ENCODE measurements around the gene RBM46.

The RBM46 gene, protein sequence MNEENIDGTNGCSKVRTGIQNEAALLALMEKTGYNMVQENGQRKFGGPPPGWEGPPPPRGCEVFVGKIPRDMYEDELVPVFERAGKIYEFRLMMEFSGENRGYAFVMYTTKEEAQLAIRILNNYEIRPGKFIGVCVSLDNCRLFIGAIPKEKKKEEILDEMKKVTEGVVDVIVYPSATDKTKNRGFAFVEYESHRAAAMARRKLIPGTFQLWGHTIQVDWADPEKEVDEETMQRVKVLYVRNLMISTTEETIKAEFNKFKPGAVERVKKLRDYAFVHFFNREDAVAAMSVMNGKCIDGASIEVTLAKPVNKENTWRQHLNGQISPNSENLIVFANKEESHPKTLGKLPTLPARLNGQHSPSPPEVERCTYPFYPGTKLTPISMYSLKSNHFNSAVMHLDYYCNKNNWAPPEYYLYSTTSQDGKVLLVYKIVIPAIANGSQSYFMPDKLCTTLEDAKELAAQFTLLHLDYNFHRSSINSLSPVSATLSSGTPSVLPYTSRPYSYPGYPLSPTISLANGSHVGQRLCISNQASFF

DNA sequence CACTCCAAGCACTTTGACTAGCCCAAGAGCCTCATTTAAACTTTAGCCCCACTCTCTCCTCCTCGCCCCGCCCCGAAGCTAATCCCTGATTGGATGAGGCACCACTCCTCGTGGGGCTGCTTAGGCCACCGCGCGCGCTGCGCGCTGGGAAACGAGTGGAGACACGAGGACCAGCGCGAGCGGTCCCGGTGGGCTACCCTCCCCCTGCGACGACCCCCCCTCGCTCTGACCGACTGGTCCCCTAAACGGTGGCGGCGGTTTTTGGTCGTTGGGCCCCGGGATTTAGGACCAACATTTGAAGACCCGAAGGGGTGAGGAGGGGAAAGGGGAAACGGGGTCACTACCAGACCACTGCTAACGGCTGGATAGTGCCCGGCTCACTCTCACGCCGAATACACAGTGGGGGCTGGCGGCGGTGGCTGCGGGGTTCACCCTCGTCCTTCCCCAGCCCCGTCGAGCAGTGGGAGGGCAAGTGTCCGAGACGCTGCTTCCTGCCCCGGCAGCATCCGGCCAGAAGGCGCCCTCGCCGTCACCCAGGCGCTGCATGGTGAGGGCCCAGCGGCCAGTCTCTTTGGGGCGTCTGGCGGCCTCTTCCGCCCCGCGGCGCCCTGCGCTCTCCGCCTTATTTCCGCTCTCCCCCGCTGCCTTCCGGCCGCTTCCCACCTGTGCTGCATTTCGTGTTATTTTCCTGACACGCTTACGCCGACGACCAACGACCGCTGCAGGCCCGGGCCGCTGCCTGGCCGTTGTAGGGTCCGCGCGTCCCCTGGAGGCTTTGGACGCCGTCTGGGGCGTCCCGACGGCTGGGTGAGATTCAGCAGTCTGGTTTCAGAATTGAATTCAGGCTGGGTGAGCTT lies at the start of gene RBM46:
Gene RBM46 (plus strand): TSS at position 147 of the 857 bp plus-strand sequence. CDS start 15,481 bp downstream, outside the sequence.
- DNase-seq (ENCODE audit: low read depth in 3 of 3), result no peak

DNA sequence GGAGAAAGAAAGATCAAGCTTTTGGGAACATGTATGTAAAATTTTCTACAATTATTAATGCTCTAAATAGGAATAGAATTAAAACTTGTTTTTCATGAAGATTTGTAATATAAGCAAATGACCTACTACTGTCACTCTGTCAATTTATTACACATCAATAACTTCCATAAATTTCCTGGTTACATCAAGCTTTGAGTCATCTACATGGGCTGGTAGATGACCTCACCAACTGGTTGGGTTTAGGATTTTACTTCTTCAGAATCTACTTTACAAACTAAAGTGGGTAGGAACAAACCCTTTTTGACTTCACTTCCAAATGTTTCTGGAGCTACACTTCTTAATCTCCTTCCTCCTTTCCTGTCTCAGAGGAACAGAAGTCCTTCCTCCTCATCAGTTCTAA lies 49.3 kb upstream of the RBM46 start:
- DNase-seq (ENCODE audit: low read depth in 3 of 3), result no peak

DNA sequence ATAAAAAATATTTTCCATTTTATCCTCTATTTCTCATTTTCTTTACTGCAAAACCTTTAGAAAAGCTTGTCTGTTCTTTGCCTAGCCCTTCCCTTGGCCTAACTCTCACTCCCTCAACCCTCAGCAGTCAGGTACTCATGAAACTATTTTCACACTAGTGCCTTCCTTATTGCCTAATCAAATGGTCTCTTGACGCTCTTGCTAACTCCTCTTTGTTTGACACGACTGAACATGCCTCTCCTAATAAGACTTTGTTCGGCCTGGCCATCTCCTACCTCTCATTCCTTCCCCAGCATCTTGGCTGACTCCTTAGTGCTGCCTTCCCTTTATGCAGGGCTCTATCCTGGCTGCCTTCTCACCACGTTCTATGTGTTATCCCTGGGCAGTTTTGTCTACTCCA lies 48.4 kb upstream of the RBM46 start:
- DNase-seq (ENCODE audit: low read depth in 3 of 3), result no peak

DNA sequence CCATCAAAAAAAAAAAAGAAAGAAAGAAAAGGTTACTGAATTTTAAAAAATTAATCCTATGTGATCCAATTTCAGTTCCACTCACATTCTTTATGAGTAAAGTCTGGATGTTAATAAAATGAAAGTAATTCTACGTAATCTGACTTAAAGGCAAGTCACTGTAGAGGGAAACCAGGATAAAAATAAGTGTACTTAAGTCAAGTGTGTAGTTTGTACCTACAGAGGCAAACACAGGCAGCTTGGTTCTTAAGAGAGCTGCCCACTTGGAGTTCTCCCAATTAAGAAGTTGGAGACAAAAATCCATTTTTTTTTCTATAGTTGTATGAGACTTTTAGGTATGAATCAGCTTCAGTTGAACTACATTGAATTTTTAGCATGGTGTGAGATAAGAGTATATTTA lies 44.3 kb upstream of the RBM46 start:
- no peak for DNase-seq (ENCODE audit: low read depth in 3 of 3)

DNA sequence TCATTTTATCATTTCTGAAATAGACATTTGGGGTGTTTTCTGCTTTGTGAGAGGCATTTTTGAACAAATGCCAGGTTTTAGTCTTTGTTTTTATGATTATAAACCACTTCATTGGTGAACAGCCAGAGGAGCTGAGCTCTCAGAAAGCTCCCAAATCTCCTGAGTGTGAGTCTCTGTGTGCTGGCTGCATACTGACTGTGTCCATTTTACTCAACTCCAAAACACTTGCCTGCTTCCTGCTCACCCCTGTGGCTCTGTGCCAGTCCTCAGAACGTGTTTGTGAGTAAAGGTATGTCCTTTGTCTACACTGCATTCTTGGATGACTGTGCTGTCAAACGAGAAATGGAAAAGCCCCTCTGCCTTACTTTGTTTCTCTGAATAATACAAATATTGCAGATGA lies 42.6 kb upstream of the RBM46 start:
- DNase-seq (ENCODE audit: low read depth in 3 of 3), result no peak

DNA sequence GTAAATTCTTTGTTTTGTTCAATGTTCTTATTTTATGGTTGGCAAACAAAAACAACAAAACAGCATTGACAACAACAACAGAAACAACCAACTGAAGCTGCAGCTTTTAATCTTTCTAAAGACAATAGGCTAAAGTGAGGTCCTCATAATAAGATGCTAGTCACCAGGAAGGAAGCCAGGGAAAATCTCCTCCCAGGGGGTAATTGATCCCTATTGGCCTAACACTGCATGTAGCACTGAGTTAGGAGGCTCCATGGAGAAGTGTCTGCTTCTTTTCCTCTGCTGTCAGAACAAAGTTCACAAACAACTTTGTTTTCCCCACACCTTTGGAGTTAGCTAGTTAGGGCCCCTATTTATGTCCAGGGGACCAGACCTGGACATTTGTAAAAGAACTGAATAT lies 42.0 kb upstream of the RBM46 start:
- DNase-seq (ENCODE audit: low read depth in 3 of 3), result no peak

DNA sequence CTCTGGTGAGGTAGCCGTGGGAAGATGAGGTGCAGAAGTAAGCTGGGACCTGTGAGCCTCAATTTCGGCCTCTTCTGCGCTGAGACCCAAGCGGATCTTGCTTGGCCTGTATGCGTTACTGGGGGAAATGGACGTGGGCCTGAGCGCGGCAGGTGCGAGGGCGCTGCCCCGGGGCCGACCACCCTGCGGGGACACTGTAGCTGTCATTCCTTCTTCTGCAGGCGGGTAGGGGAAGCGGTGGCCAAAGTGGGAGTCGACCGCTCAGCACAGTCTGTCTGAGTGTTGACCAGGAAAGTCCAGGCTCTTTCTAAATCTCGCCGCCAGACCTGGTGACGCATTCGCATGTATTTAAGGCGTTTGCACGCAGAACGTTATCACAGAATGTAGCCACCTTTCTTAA lies 40.6 kb upstream of the RBM46 start:
- no peak for DNase-seq (ENCODE audit: low read depth in 3 of 3)

DNA sequence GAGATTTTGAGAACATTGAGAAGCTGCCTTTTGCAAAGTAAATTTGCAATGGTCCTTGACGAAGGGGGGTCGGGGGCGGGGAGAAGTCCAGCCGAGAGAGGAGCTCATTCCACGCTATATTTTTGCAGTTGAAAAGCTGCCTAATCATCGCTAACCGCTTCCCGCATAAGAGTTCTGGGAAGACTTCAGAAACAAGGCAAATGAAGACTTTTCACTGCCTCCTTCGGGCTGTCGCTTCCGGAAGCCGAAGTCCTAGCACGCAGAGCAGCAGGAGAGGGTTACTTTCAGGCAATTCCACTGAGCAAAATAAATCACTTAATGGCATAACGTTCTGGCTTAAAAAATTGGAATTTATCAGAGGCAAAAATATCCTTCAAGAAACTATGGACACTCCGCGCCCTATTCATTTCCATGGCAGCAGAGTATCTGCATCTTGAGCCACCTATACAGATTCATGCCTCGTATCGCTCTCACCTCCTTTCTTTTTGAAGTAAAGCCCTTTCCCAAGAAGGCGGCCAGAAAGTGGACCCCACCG lies 39.9 kb upstream of the RBM46 start:
- no peak for DNase-seq (ENCODE audit: low read depth in 3 of 3)

DNA sequence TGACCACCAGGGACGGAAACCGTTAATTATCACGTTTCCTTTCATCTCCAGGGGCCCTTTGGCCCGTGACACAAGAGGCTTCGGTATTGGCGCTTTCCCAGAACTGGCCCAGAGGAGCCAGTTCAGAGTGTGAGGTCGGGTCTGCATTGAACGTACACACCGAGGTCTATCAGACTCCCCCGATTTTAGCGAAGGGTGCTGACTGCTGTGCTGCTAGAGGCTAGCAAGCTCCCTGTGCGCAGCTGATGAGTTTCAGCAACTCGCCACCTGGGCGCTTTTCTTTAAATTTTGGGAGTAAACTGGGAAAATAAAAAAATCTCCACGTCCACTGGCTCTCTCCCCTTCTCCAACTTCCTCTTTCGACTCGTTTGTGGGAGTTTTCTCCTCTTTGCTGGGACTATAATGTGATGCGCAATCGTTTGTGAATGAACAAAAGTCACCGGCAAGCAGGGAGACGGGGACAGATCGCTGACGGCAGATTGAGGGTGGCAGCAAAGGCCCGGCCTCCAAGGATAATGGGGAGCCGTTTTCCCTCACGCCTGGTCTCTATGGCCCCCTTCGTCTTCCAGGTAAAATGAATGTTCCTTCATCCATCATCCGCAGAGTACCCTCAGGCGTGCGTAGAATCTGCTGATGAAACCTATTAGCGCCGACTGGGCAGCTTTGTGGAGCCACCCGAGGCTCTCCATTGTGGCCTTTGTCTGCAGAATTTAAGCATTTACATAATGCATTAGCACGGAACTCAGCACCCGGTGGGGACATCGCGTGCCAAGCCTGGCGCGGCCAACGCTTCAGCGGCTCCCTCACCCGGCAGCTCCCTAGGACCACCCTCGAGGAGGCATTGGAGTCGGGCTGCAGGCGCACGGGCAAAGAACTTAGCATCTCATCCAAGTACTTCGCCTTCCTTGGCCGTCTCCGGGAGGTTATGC lies 38.9 kb upstream of the RBM46 start:
- DNase-seq (ENCODE audit: low read depth in 3 of 3), result no peak

DNA sequence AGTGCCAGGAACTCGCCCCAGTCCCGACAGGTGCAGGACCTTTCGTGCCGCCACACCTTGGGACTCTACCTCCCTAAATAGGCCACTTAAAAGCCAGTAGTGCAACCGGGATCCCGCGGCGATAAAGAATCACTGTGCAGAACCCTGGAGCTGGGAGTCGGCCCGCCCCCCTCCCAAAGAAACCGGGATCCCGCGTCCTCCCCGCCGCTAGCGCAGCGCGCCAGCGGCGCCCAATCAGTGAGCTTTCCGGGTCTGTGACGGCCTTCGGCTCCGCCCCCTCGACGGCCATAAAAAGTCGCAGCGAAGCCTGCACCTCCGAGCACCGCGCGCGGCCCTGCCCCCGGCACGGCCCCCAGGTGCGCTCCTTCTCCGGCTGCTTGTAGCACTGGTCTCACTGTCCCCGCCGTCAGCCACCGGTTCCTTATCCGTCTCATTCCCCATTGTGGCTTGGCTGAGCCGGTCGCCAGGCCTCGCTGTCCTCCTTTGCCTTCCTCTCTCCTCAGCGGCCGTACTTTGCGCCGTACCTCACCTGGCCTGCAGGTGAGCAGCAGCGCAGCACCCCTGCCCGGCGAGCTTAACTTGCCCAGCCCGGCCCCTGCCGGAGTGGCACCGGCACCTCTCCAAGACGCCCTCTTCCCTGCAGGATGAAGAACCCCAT lies 37.3 kb upstream of the RBM46 start, which contains the start of gene LRAT:
Gene LRAT (plus strand): TSS at position 318 of the 658 bp plus-strand sequence. CDS start 327 bp downstream, at position 645.
- peak in 1 of 3 experiments; percentile 32 for DNase-seq (ENCODE audit: low read depth in 3 of 3)

DNA sequence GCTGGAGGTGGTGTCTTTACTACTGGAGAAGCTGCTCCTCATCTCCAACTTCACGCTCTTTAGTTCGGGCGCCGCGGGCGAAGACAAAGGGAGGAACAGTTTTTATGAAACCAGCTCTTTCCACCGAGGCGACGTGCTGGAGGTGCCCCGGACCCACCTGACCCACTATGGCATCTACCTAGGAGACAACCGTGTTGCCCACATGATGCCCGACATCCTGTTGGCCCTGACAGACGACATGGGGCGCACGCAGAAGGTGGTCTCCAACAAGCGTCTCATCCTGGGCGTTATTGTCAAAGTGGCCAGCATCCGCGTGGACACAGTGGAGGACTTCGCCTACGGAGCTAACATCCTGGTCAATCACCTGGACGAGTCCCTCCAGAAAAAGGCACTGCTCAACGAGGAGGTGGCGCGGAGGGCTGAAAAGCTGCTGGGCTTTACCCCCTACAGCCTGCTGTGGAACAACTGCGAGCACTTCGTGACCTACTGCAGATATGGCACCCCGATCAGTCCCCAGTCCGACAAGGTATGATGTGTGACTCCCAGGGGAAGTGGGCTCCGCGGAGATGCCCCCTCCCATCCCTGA lies 36.6 kb upstream of the RBM46 start:
- DNase-seq (ENCODE audit: low read depth in 3 of 3), result no peak

DNA sequence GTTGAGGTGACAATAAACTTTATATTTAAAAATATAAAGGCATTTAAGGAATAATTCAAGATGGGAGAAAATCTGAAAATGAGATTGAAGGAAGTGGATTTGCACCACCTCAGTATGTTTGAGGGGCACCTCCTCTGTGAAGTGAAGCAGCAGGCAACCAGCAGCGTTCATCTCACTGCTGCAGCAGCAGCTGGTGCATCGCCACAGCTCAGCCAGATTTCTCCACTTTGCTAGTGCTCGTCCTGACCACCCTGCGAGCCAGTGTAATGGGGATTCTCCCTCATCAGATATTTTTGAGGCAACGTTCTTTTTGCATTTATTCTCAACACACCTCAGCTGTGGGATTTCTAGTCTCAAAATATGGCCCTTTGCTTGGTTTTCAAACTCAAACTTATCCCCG lies 23.4 kb upstream of the RBM46 start:
- DNase-seq (ENCODE audit: low read depth in 3 of 3), result no peak

DNA sequence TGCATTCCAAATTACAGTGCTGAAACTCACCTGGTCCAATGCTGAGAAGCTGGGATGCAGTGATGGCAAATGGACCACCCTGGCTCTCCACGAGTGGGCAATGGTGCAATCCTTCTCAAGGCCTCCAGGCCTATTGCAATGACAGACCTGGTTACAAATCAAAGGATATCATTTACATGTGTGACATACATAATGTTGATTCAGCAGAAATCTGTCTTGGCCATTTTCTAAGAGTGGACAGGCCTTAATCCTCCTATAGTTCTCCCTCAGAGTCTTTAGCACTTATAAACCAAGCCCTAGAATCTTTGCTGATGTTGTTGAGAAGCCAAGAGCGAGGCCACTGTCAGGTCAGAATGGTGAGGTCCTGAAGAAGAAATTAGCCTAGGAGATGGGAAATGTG lies 20.2 kb upstream of the RBM46 start:
- DNase-seq (ENCODE audit: low read depth in 3 of 3), result no peak

DNA sequence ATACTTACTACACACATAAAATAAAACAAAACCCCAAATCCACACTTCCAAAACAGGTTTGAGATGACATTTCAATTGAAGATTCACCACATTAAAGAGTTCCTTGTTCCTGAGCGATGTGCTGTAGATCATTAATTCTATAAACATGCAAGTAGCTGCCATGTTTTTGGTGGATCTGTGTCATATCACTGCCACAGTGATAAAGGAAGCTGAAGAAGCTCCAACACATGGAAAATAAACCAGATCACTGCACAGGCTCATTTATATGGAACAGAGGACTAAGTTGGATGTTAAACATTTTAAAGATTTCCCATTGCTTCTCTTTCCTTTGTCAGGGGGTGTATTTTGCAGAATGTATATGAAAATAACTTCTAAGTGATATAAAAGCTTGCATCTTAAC lies 2.8 kb upstream of the RBM46 start:
- no peak for DNase-seq (ENCODE audit: low read depth in 3 of 3)

DNA sequence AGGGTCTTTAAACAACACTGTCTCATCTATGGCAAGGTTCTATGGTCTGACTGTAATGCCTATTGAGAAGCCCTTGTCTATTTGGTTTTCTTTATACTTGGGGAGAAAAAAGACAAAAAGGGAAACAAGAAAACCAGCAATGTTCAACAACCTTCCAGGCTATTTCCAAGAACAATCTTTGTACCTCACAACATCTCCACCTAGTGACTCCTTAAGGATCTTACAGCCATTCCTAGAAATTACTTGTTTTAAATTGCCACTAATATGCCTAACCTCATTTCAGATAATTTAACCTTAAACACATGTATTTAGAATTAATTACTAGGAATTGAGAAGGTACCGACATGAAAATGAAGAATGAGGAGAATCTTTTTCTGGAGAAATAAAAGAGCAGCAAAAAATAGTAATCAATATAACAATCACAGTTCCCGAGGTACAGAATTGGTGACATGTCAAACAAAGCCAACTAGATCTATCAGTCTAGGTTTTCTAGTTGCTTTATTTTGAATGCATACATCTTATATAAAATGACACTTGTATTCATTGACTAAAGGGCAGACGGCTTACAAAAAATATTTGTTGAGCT lies 1.6 kb upstream of the RBM46 start:
- DNase-seq (ENCODE audit: low read depth in 3 of 3), result no peak

DNA sequence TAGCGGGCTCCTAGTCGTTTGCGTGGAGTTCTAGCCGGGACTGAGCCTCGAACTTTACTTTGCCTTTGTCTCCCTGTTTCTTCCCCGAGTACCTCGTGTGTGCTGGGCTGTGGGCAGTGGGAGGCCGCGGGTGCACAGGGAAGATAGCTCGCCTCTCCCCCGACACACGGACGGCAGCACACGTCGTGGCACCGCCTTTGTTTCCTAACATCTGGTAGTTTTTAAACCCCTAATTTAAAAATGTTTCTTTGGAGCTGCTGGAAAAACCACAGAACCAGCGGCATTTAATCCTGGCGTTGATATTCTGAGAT lies 866 bp downstream of the RBM46 start:
- no peak for DNase-seq (ENCODE audit: low read depth in 3 of 3)

DNA sequence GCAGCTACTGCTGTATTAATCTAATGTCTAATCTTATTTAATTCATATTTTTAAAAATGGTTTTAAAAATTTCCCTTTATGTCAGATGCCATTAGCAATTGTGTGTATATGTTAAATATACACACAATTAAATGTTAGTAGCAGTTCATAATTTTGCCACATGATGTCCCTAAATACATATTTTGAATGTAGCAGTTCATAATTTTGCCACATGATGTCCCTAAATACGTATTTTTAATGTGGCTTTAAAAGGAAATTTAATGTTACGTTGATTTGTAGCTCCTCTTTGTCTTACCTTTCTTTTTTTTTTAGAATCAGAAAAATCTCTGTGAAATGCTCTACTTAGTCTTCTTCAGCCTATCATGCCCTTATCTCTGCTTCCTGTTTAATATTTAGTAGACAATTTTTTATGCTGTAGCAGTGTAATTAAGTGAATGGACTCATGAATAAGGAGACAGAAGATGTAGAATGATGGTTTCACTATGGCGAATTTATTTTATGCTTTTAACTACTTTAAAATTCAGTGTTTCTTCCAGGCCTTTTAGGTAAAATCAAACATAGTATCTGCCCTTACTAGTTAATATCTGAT lies 26.1 kb downstream of the RBM46 start:
- no peak for DNase-seq (ENCODE audit: low read depth in 3 of 3)

DNA sequence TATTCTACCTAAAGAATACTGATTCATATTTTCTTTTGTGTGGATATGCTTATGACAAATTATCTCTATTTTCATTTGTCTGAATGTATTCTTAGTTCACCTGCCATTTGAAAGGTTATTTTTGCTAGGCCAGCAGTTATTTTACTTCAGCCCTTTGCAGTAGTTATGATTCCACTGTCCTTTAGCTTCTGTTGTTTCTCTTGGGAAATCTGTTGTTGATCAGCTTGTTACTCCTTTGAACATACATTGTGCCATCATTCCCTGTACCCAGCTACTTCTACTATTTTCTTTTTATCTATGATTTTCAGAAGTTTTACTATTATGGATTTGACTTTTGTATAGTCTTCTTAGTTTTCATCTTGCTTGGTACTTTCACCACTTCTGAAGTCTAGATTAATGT lies 37.2 kb downstream of the RBM46 start:
- no peak for DNase-seq (ENCODE audit: low read depth in 3 of 3)

DNA sequence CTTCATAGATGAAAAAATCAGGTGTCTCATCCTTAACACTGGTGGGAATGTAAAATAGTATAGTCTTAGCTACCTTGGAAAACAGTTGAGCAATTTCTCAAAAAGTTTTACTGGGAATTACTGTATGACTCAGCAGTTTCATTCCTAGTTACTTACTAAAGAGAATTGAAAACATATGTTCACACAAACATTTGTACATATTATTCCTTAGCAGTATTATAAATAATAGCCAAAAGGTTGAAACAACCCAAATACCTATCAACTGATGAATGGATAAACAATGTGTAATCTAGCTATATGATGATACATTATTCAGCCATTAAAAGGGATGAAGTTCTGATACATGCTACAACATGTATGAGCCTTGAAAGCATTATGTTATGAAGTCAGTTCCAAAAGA lies 41.7 kb downstream of the RBM46 start:
- DNase-seq (ENCODE audit: low read depth in 3 of 3), result no peak

DNA sequence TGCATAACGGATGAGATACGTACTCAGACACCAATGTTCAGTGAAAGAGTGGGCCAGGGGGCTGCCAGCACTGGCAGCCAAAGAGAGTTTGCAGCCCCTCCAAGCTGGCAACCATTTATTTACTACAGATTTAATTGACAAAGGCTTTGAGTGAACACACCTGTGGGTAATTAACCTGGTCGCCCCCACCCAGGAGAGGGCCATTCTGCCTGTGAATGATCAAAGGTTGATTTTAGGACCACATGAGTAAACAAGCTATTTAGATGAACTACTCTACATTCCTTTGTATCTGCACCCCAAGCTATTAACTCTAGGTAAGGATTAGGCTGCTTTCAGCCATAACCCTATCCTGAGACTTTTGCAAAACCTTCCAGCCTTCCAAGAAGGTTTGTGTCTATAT lies 55.0 kb downstream of the RBM46 start:
- no peak for DNase-seq (ENCODE audit: low read depth in 3 of 3)

Measured in stimulated activated CD4-positive, alpha-beta T cell treated with anti-CD3 and anti-CD28 coated beads, TNF-alpha, amount 100 ng/mL, for 24 hours (primary cell).